ENCODE measurements around the gene SPATA18.

SPATA18 gene

GRCh38 chr4:52098618-52099017, 47.5 kb downstream of the SPATA18 start:
- DNase-seq (ENCODE audit: low spot score): no peak
- in situ Hi-C loops (cut with MboI; ENCODE audit: low pct_unique_long_range_greater_than_20kb, low sequenced_read_pairs, unreplicated experiment): no loop called here
- TF ChIP-seq, protein P1, sequence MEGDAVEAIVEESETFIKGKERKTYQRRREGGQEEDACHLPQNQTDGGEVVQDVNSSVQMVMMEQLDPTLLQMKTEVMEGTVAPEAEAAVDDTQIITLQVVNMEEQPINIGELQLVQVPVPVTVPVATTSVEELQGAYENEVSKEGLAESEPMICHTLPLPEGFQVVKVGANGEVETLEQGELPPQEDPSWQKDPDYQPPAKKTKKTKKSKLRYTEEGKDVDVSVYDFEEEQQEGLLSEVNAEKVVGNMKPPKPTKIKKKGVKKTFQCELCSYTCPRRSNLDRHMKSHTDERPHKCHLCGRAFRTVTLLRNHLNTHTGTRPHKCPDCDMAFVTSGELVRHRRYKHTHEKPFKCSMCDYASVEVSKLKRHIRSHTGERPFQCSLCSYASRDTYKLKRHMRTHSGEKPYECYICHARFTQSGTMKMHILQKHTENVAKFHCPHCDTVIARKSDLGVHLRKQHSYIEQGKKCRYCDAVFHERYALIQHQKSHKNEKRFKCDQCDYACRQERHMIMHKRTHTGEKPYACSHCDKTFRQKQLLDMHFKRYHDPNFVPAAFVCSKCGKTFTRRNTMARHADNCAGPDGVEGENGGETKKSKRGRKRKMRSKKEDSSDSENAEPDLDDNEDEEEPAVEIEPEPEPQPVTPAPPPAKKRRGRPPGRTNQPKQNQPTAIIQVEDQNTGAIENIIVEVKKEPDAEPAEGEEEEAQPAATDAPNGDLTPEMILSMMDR (IDR thresholded peaks at IDR 0.05; ENCODE audit: extremely low read depth, insufficient read depth, missing control alignments): no peak

- TF ChIP-seq, protein P1 (IDR thresholded peaks at IDR 0.05; ENCODE audit: extremely low read depth, insufficient read depth, missing control alignments): no peak
- in situ Hi-C loops (cut with MboI; ENCODE audit: low pct_unique_long_range_greater_than_20kb, low sequenced_read_pairs, unreplicated experiment): no loop called here
- no peak for DNase-seq (ENCODE audit: low spot score)
Measured at GRCh38 chr4:52099860-52100461, 48.9 kb downstream of the SPATA18 start.

DNA sequence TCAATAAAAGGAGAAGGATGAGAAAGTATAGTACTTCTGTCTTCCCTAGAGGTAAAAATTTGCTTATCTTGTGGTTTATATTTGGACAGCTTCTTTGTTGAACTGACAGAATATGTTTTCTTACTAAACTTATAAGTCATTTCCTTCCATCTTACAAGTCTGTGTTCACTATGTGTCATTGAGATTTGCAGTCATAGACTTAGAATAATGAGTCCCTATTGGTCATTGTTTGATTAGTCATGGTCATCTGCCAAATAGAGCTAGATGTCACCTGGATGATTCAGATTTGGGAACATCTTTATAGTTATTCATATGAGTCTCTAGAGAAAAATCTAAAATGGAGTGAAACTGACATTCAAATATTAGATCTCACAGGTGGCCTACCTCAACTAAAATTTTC, 51.5 kb downstream of the SPATA18 start:
- no peak for DNase-seq (ENCODE audit: low spot score)
- TF ChIP-seq, protein P1 (IDR thresholded peaks at IDR 0.05; ENCODE audit: extremely low read depth, insufficient read depth, missing control alignments): no peak
- in situ Hi-C loops (cut with MboI; ENCODE audit: low pct_unique_long_range_greater_than_20kb, low sequenced_read_pairs, unreplicated experiment): no loop called here

DNA sequence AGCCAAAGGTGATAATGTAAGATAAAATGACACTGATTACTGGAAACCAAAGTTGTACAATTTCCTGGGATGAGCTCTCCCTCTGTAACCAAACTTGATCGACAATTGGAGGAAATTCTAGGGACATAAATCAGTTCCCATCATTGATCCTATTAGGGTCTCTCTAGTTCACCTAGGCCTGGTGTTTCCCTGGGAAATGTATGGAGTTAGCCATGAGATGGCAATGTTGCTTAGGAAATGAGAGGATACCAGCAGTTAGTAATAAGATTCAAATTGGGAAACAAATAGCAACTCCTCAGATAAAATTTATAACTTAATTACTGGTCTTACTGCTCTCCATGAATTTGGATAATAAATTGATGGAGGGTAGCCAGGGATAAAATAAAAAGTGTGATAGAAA, 52.2 kb downstream of the SPATA18 start:
- TF ChIP-seq, protein P1 (IDR thresholded peaks at IDR 0.05; ENCODE audit: extremely low read depth, insufficient read depth, missing control alignments): no peak
- no peak for DNase-seq (ENCODE audit: low spot score)
- in situ Hi-C loops (cut with MboI; ENCODE audit: low pct_unique_long_range_greater_than_20kb, low sequenced_read_pairs, unreplicated experiment): no loop called here

DNA sequence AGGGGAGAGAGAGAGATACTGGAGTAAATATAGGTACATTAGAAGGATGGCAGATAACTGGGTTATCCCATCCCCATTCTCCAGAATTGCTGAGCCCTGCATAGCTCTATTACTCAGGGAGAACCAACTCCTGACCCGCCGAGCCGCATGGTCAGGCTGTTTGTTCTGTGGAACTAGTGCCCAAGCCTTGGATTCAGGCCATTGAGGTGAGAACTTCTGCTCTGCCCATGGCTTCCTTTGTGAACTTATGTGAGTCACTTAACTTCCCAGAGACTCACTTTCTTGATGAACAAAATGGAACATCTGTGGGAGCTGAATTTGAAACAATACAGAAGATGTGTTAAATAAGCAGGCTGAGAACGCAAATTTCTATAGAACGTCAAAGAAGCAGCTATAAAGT, 54.2 kb downstream of the SPATA18 start:
- in situ Hi-C loops (cut with MboI; ENCODE audit: low pct_unique_long_range_greater_than_20kb, low sequenced_read_pairs, unreplicated experiment): no loop called here
- no peak for DNase-seq (ENCODE audit: low spot score)
- TF ChIP-seq, protein P1 (IDR thresholded peaks at IDR 0.05; ENCODE audit: extremely low read depth, insufficient read depth, missing control alignments): no peak

- no peak for DNase-seq (ENCODE audit: low spot score)
- TF ChIP-seq, protein P1 (IDR thresholded peaks at IDR 0.05; ENCODE audit: extremely low read depth, insufficient read depth, missing control alignments): no peak
- in situ Hi-C loops (cut with MboI; ENCODE audit: low pct_unique_long_range_greater_than_20kb, low sequenced_read_pairs, unreplicated experiment): no loop called here
Measured at GRCh38 chr4:52106191-52106590, 55.1 kb downstream of the SPATA18 start.
